Measurements from ENCODE around the gene POLR3A. TPM values are rescaled to one million over a fixed set of nuclear protein-coding genes. Genes with fewer than 3 reads are reported as not detected.

The POLR3A gene
- total and polyA plus RNA-seq, 9 donors = 4.8 to 15.0 (median 12.8) TPM

- Histone ChIP-seq H3K9me3 (no peaks in the 10 kb centered on the region), H3K27me3 (no peaks in the 10 kb centered on the region), H3K36me3 (no peaks in the 10 kb centered on the region), H3K4me3 (no peak overlapping the region), H3K4me1 (ENCODE audit: insufficient read depth) (no peaks in the 10 kb centered on the region), H3K27ac (no peak overlapping the region)
- TF ChIP-seq CTCF (IDR thresholded peaks at IDR 0.05) = no peak
- TF ChIP-seq EP300 (IDR thresholded peaks at IDR 0.05) = no peak
- no peak for TF ChIP-seq POLR2A (IDR thresholded peaks at IDR 0.05)
- no peak for DNase-seq
- WGBS, 3 donors = 70 to 87% (median 80%) methylated on average over 1 of the region's 1 CpG
- intact Hi-C loops (cut with DNase I) = loop anchor here (5.0 to 10.0 kb wide), 5 partner anchors 162 to 1147 kb away; partner anchors contain the start of gene ZMIZ1 (in 1 of the 4)
These were observed 20.5 kb upstream of the POLR3A start for GRCh38 chr10:78049851-78050250.

- no peaks in the 10 kb centered on the region for H3K27me3 ChIP-seq
- H3K36me3 ChIP-seq = no peaks in the 10 kb centered on the region
- 7 to 16% (median 14%) methylated on average over 13 of the region's 13 CpGs for WGBS, 3 donors
- peak; percentile 83 to 92 (median 91) for DNase-seq
- intact Hi-C loops (cut with DNase I) = loop anchor here (5.0 to 10.0 kb wide), 5 partner anchors 165 to 1150 kb away; partner anchors contain the start of gene ZMIZ1 (in 1 of the 4)
- no peak overlapping the region for H3K4me3 ChIP-seq
- no peaks in the 10 kb centered on the region for H3K4me1 ChIP-seq (ENCODE audit: insufficient read depth)
- TF ChIP-seq EP300 (IDR thresholded peaks at IDR 0.05) (no peak), POLR2A (IDR thresholded peaks at IDR 0.05) (no peak), CTCF (IDR thresholded peaks at IDR 0.05) (peak; percentile 77 to 83 (median 78))
- no peak overlapping the region for H3K27ac ChIP-seq
- no peaks in the 10 kb centered on the region for H3K9me3 ChIP-seq
These were observed 18.1 kb upstream of the POLR3A start for GRCh38 chr10:78047314-78047891.

GRCh38 chr10:78046711-78047269 lies 17.5 kb upstream of the POLR3A start:
- intact Hi-C loops (cut with DNase I) = loop anchor here (5.0 to 10.0 kb wide), 5 partner anchors 166 to 1151 kb away; partner anchors contain the start of gene ZMIZ1 (in 1 of the 4)
- Histone ChIP-seq H3K27ac (no peak overlapping the region), H3K4me3 (no peak overlapping the region), H3K27me3 (no peaks in the 10 kb centered on the region), H3K36me3 (no peaks in the 10 kb centered on the region), H3K9me3 (no peaks in the 10 kb centered on the region), H3K4me1 (ENCODE audit: insufficient read depth) (no peaks in the 10 kb centered on the region)
- no peak for TF ChIP-seq CTCF (IDR thresholded peaks at IDR 0.05)
- no peak for TF ChIP-seq POLR2A (IDR thresholded peaks at IDR 0.05)
- no peak for TF ChIP-seq EP300 (IDR thresholded peaks at IDR 0.05)
- DNase-seq = no peak
- WGBS, 3 donors = 74 to 86% (median 75%) methylated on average over 10 of the region's 10 CpGs

GRCh38 chr10:78045856-78046255 lies 16.5 kb upstream of the POLR3A start:
- 83 to 91% (median 88%) methylated on average over 8 of the region's 8 CpGs for WGBS, 3 donors
- DNase-seq = no peak

More at GRCh38 chr10:78045856-78046255, 16.5 kb upstream of the POLR3A start:
- H3K4me1 ChIP-seq (ENCODE audit: insufficient read depth) = no peaks in the 10 kb centered on the region
- no peaks in the 10 kb centered on the region for H3K9me3 ChIP-seq
- no peak overlapping the region for H3K27ac ChIP-seq
- H3K4me3 ChIP-seq = no peak overlapping the region
- H3K27me3 ChIP-seq = no peaks in the 10 kb centered on the region
- TF ChIP-seq EP300 (IDR thresholded peaks at IDR 0.05) = no peak
- TF ChIP-seq CTCF (IDR thresholded peaks at IDR 0.05) = no peak
- no peak for TF ChIP-seq POLR2A (IDR thresholded peaks at IDR 0.05)
- intact Hi-C loops (cut with DNase I) = loop anchor here (5.0 to 10.0 kb wide), 5 partner anchors 166 to 1151 kb away; partner anchors contain the start of gene ZMIZ1 (in 1 of the 4)
- no peaks in the 10 kb centered on the region for H3K36me3 ChIP-seq
